A673 (cell line): ENCODE measurements around the gene FARP1.

Source experiments
- CTCF ChIP-seq: fragments of 300-800, 200-600 bp; sonication (generic); conservative IDR thresholded peaks from 2 replicates; pipeline ENCODE4 v1.5.1; 2017; ENCODE audit warnings: low read depth, mild to moderate bottlenecking, antibody characterized with exemption, low read length, moderate library complexity, mixed read lengths
- EZH2 ChIP-seq: fragments of 200-600 bp; sonication (generic); IDR thresholded peaks from 2 replicates; pipeline ENCODE4 v1.6.1; 2017; ENCODE audit warnings: borderline replicate concordance, low read depth, mild to moderate bottlenecking, mixed read lengths, antibody characterized with exemption, low read length; ENCODE audit not compliant: poor library complexity, severe bottlenecking

GRCh38 chr13:98317573-98318171 is 174.8 kb downstream of the FARP1 start:
- TF ChIP-seq EZH2 (no peak), CTCF (no peak)
